Jurkat, Clone E6-1 (cell line): ENCODE data around the gene TSPAN15.

Experiments
- DNase-seq: peaks from one replicate; pipeline ENCODE4 v3.0.0-alpha.2; 2011; ENCODE audit warnings: low read depth, low spot score
- H3K4me3 ChIP-seq: 2 replicates; pipeline ENCODE4 v1.5.1; 2011; ENCODE audit warnings: mild to moderate bottlenecking, low read length, control low read depth, moderate library complexity

TSPAN15 gene

GRCh38 chr10:69495666-69496065, 44.4 kb downstream of the TSPAN15 start:
- no peak for DNase-seq
- no peak overlapping the region for H3K4me3 ChIP-seq

- no peak overlapping the region for H3K4me3 ChIP-seq
- DNase-seq: no peak
Observed at GRCh38 chr10:69496352-69497230, 45.3 kb downstream of the TSPAN15 start.

GRCh38 chr10:69497231-69497561, 45.9 kb downstream of the TSPAN15 start:
- DNase-seq: no peak
- no peak overlapping the region for H3K4me3 ChIP-seq

- no peak for DNase-seq
- no peak overlapping the region for H3K4me3 ChIP-seq
Observed at GRCh38 chr10:69497611-69498390, 46.5 kb downstream of the TSPAN15 start.

GRCh38 chr10:69498711-69499471, 47.6 kb downstream of the TSPAN15 start:
- no peak overlapping the region for H3K4me3 ChIP-seq
- DNase-seq: no peak

GRCh38 chr10:69499726-69500689, 48.7 kb downstream of the TSPAN15 start:
- no peak for DNase-seq
- no peak overlapping the region for H3K4me3 ChIP-seq

GRCh38 chr10:69500864-69501468, 49.7 kb downstream of the TSPAN15 start:
- H3K4me3 ChIP-seq: no peak overlapping the region
- no peak for DNase-seq

GRCh38 chr10:69501657-69502056, 50.4 kb downstream of the TSPAN15 start:
- DNase-seq: no peak
- H3K4me3 ChIP-seq: no peak overlapping the region

GRCh38 chr10:69502589-69502988, 51.3 kb downstream of the TSPAN15 start:
- DNase-seq: no peak
- H3K4me3 ChIP-seq: no peak overlapping the region

GRCh38 chr10:69503001-69503895, 52.0 kb downstream of the TSPAN15 start:
- DNase-seq: no peak
- no peak overlapping the region for H3K4me3 ChIP-seq

- H3K4me3 ChIP-seq: no peak overlapping the region
- no peak for DNase-seq
Observed at GRCh38 chr10:69503896-69504265, 52.6 kb downstream of the TSPAN15 start.

- no peak for DNase-seq
- no peak overlapping the region for H3K4me3 ChIP-seq
Observed at GRCh38 chr10:69504576-69505250, 53.4 kb downstream of the TSPAN15 start.

GRCh38 chr10:69505636-69506318, 54.5 kb downstream of the TSPAN15 start:
- no peak for DNase-seq
- no peak overlapping the region for H3K4me3 ChIP-seq

- no peak overlapping the region for H3K4me3 ChIP-seq
- DNase-seq: no peak
Observed at GRCh38 chr10:69506487-69506833, 55.2 kb downstream of the TSPAN15 start.

GRCh38 chr10:69506834-69507713, 55.8 kb downstream of the TSPAN15 start:
- no peak for DNase-seq
- H3K4me3 ChIP-seq: peak overlapping the region; percentile 49
